Parathyroid adenoma (tissue), 2 donors: ENCODE measurements around the gene ADM5.

Experiments used
- H2AFZ ChIP-seq: fragments of 300-600 bp; sonication (generic); one replicate; pipeline ENCODE4 v1.7.0; 2017; ENCODE audit warnings: antibody characterized with exemption, mild to moderate bottlenecking
- H3K27ac ChIP-seq: fragments of 300-600 bp; sonication (generic); one replicate; pipeline ENCODE4 v1.7.0; 2017
- H3K27me3 ChIP-seq: fragments of 300-600 bp; sonication (generic); one replicate; pipeline ENCODE4 v1.7.0; 2017; ENCODE audit warnings: low read length; ENCODE audit not compliant: control insufficient read depth, insufficient read depth
- H3K36me3 ChIP-seq: fragments of 300-600 bp; sonication (generic); one replicate; pipeline ENCODE4 v1.7.0; 2017; ENCODE audit warnings: low read length; ENCODE audit not compliant: control insufficient read depth, insufficient read depth
- H3K4me1 ChIP-seq: fragments of 300-600 bp; sonication (generic); one replicate; pipeline ENCODE4 v1.7.0; 2017; ENCODE audit warnings: control low read depth
- H3K4me2 ChIP-seq: fragments of 300-600 bp; sonication (generic); one replicate; pipeline ENCODE4 v1.7.0; 2017; ENCODE audit warnings: low read length
- H3K4me3 ChIP-seq: fragments of 300-600 bp; sonication (generic); one replicate; pipeline ENCODE4 v1.7.0; 2017; ENCODE audit warnings: low read depth, low read length
- H3K79me2 ChIP-seq: fragments of 300-600 bp; sonication (generic); one replicate; pipeline ENCODE4 v1.7.0; 2017; ENCODE audit warnings: control low read depth
- H3K9ac ChIP-seq: fragments of 300-600 bp; sonication (generic); one replicate; pipeline ENCODE4 v1.7.0; 2017; ENCODE audit warnings: mild to moderate bottlenecking
- H3K9me3 ChIP-seq: fragments of 300-600 bp; sonication (generic); one replicate; pipeline ENCODE4 v1.7.0; 2017; ENCODE audit warnings: low read length; ENCODE audit not compliant: control insufficient read depth
- TF ChIP-seq, protein P1 (sequence below): fragments of 300-600 bp; sonication (generic); IDR thresholded peaks from one replicate; pipeline ENCODE4 v1.7.0; 2017; ENCODE audit warnings: antibody characterized with exemption, mild to moderate bottlenecking
- donor health status: primary hyperparathyroidism.

Gene ADM5

DNA sequence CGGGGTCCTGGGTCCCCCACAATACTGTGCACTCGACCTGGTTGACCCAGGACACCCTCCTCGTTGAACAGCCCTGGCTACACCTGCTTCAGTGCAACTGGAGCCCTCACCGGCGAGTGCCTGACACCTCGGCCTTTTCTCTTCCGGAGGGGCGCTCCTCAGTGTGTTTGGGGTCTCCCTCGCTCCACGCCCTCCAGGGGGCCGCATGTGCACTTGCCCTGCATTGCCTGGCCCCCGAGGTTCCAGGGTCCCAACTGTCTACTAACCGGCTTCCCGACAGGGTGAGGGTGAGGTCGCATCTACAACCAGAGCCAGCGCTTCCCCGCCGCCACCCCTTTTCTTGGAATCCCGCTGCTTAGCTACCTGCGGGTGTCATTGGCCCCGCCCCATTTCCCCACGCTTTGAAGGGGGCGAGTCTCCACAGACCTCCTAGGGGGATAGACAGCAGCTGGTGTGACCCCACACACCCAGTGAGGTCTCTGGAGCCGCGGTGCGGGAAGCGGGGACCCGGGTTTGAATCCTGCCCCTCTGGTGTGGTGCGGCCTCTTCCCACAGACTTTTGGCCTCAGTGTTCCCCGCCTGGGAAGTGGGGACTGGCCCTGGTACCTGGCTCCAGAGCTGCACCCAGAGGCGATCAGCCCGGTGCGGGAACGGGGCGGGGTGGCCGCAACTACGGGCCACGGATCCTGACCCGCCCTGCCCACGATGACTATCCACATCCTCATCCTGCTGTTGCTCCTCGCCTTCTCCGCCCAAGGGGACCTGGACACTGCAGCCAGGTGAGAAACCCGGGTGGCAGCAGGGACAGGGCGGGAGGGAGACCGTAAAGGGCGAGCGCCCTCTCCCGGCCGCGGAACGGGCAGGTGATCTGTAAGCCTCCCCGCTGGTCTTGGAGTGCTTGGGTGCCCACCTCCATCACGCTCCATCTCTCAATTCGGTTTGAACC, at the start of gene ADM5:
ADM5 (plus strand) TSS at position 462 of the 946 bp plus-strand sequence; CDS start at position 706, 244 bp downstream.
- no peaks in the 10 kb centered on the region for H3K27me3 ChIP-seq
- H3K9ac ChIP-seq: no peak within 1 kb of the TSS
- no peaks in the 10 kb centered on the region for H3K79me2 ChIP-seq
- H3K4me3 ChIP-seq: peak within 1 kb of the TSS; percentile 61
- H3K4me1 ChIP-seq: peaks cover 2% of the 10 kb centered on the region
- TF ChIP-seq, protein P1, sequence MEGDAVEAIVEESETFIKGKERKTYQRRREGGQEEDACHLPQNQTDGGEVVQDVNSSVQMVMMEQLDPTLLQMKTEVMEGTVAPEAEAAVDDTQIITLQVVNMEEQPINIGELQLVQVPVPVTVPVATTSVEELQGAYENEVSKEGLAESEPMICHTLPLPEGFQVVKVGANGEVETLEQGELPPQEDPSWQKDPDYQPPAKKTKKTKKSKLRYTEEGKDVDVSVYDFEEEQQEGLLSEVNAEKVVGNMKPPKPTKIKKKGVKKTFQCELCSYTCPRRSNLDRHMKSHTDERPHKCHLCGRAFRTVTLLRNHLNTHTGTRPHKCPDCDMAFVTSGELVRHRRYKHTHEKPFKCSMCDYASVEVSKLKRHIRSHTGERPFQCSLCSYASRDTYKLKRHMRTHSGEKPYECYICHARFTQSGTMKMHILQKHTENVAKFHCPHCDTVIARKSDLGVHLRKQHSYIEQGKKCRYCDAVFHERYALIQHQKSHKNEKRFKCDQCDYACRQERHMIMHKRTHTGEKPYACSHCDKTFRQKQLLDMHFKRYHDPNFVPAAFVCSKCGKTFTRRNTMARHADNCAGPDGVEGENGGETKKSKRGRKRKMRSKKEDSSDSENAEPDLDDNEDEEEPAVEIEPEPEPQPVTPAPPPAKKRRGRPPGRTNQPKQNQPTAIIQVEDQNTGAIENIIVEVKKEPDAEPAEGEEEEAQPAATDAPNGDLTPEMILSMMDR: peak; percentile 31
- peak within 1 kb of the TSS; percentile 48 for H2AFZ ChIP-seq
- H3K4me2 ChIP-seq: peak within 1 kb of the TSS; percentile 85
- H3K36me3 ChIP-seq: no peaks in the 10 kb centered on the region
- no peaks in the 10 kb centered on the region for H3K9me3 ChIP-seq
- H3K27ac ChIP-seq: peak within 1 kb of the TSS; percentile 24

- Histone ChIP-seq H3K79me2 (peaks cover 29% of the 10 kb centered on the region), H3K4me3 (peak within 1 kb of the TSS; percentile 97), H3K9ac (peak within 1 kb of the TSS; percentile 48), H3K4me2 (peak within 1 kb of the TSS; percentile 94), H3K9me3 (no peaks in the 10 kb centered on the region), H3K36me3 (no peaks in the 10 kb centered on the region), H3K4me1 (peaks cover 28% of the 10 kb centered on the region), H3K27ac (peak within 1 kb of the TSS; percentile 98), H3K27me3 (no peaks in the 10 kb centered on the region), H2AFZ (peak within 1 kb of the TSS; percentile 57)
- TF ChIP-seq, protein P1: no peak
These were observed 49.1 kb upstream of the ADM5 start, which contains the start of gene RRAS for GRCh38 chr19:49640113-49640898. RRAS (minus strand) TSS chr19:49640143; CDS start chr19:49640098, 45 bp downstream.

GRCh38 chr19:49641688-49642491, 47.5 kb upstream of the ADM5 start, which contains the start of gene SCAF1:
SCAF1 (plus strand) TSS chr19:49642209; CDS start chr19:49645027, 2,818 bp downstream.
- peak within 1 kb of the TSS; percentile 86 for H2AFZ ChIP-seq
- TF ChIP-seq, protein P1: no peak
- H3K27me3 ChIP-seq: no peaks in the 10 kb centered on the region
- H3K79me2 ChIP-seq: peaks cover 45% of the 10 kb centered on the region
- H3K4me1 ChIP-seq: peaks cover 28% of the 10 kb centered on the region
- H3K9me3 ChIP-seq: no peaks in the 10 kb centered on the region
- no peaks in the 10 kb centered on the region for H3K36me3 ChIP-seq
- peak within 1 kb of the TSS; percentile 94 for H3K4me2 ChIP-seq
- H3K27ac ChIP-seq: peak within 1 kb of the TSS; percentile 98
- peak within 1 kb of the TSS; percentile 85 for H3K9ac ChIP-seq
- peak within 1 kb of the TSS; percentile 97 for H3K4me3 ChIP-seq

- H3K4me1 ChIP-seq: peaks cover 28% of the 10 kb centered on the region
- TF ChIP-seq, protein P1: no peak
- peak overlapping the region; percentile 85 for H3K9ac ChIP-seq
- H3K9me3 ChIP-seq: no peaks in the 10 kb centered on the region
- H3K36me3 ChIP-seq: no peaks in the 10 kb centered on the region
- peak overlapping the region; percentile 82 for H3K27ac ChIP-seq
- H3K27me3 ChIP-seq: no peaks in the 10 kb centered on the region
- peak overlapping the region; percentile 85 for H3K4me2 ChIP-seq
- H3K4me3 ChIP-seq: peak overlapping the region; percentile 97
- H2AFZ ChIP-seq: peak overlapping the region; percentile 86
- H3K79me2 ChIP-seq: peaks cover 48% of the 10 kb centered on the region
These were observed 46.8 kb upstream of the ADM5 start for GRCh38 chr19:49642492-49643035.
